Measurements from ENCODE around the gene SYT7. TPM values are rescaled to one million over a fixed set of nuclear protein-coding genes. Genes with fewer than 3 reads are reported as not detected.

SYT7 gene
- total RNA-seq, 1 donor: 3.6 TPM

- Histone ChIP-seq H3K36me3 (ENCODE audit: insufficient read depth, low read length) (no peaks in the 10 kb centered on the region), H3K9me3 (ENCODE audit: low read depth, low read length) (no peaks in the 10 kb centered on the region), H2AFZ (ENCODE audit: low read length) (no peak overlapping the region), H3K4me2 (ENCODE audit: insufficient read depth, low read length) (peak overlapping the region; percentile 36), H3K4me3 (ENCODE audit: insufficient read depth, low read length) (no peak overlapping the region), H3K27me3 (ENCODE audit: insufficient read depth, low read length) (no peaks in the 10 kb centered on the region), H3K4me1 (ENCODE audit: insufficient read depth, low read length) (peaks cover 36% of the 10 kb centered on the region), H3K79me2 (ENCODE audit: insufficient read depth, low read length) (no peaks in the 10 kb centered on the region), H4K20me1 (ENCODE audit: insufficient read depth, low read length) (peaks cover 2% of the 10 kb centered on the region), H3K27ac (ENCODE audit: low read depth, low read length) (no peak overlapping the region)
- TF ChIP-seq, protein P1, sequence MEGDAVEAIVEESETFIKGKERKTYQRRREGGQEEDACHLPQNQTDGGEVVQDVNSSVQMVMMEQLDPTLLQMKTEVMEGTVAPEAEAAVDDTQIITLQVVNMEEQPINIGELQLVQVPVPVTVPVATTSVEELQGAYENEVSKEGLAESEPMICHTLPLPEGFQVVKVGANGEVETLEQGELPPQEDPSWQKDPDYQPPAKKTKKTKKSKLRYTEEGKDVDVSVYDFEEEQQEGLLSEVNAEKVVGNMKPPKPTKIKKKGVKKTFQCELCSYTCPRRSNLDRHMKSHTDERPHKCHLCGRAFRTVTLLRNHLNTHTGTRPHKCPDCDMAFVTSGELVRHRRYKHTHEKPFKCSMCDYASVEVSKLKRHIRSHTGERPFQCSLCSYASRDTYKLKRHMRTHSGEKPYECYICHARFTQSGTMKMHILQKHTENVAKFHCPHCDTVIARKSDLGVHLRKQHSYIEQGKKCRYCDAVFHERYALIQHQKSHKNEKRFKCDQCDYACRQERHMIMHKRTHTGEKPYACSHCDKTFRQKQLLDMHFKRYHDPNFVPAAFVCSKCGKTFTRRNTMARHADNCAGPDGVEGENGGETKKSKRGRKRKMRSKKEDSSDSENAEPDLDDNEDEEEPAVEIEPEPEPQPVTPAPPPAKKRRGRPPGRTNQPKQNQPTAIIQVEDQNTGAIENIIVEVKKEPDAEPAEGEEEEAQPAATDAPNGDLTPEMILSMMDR (IDR thresholded peaks at IDR 0.05; ENCODE audit: extremely low read depth, low read depth, low read length): no peak
- no peak for DNase-seq (ENCODE audit: insufficient read length, low spot score, missing footprints)
Measured at GRCh38 chr11:61542024-61542461, 38.8 kb downstream of the SYT7 start.

DNA sequence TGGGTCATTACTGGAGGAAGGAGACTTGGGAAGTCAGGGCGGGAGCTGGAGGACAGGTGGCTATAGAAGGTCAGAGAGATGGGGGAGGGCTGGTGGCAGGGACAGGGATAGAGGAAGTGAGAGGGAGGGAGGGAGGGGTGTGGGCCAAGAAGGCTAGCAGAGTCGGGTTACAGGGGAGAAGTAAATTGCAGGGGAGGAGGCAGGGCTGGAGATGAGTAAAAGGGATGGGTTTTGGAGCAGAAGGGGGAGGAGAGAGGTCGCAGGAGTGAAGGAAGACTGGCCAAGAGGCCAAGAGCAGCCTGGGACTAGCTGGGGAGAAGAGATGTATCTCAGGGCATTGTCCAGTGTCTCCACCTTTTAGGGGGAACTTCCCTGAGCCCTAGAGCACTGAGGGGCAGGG lies 39.3 kb downstream of the SYT7 start:
- H3K36me3 ChIP-seq (ENCODE audit: insufficient read depth, low read length): no peaks in the 10 kb centered on the region
- H3K9me3 ChIP-seq (ENCODE audit: low read depth, low read length): no peaks in the 10 kb centered on the region
- no peaks in the 10 kb centered on the region for H3K79me2 ChIP-seq (ENCODE audit: insufficient read depth, low read length)
- TF ChIP-seq, protein P1 (IDR thresholded peaks at IDR 0.05; ENCODE audit: extremely low read depth, low read depth, low read length): no peak
- H3K4me2 ChIP-seq (ENCODE audit: insufficient read depth, low read length): peak overlapping the region; percentile 36
- H4K20me1 ChIP-seq (ENCODE audit: insufficient read depth, low read length): peaks cover 2% of the 10 kb centered on the region
- peaks cover 36% of the 10 kb centered on the region for H3K4me1 ChIP-seq (ENCODE audit: insufficient read depth, low read length)
- H3K4me3 ChIP-seq (ENCODE audit: insufficient read depth, low read length): no peak overlapping the region
- H3K27ac ChIP-seq (ENCODE audit: low read depth, low read length): no peak overlapping the region
- DNase-seq (ENCODE audit: insufficient read length, low spot score, missing footprints): peak; percentile 97
- H2AFZ ChIP-seq (ENCODE audit: low read length): no peak overlapping the region
- no peaks in the 10 kb centered on the region for H3K27me3 ChIP-seq (ENCODE audit: insufficient read depth, low read length)

GRCh38 chr11:61540528-61540927 lies 40.3 kb downstream of the SYT7 start:
- Histone ChIP-seq H2AFZ (ENCODE audit: low read length) (no peak overlapping the region), H3K27me3 (ENCODE audit: insufficient read depth, low read length) (no peaks in the 10 kb centered on the region), H3K79me2 (ENCODE audit: insufficient read depth, low read length) (no peaks in the 10 kb centered on the region), H3K4me3 (ENCODE audit: insufficient read depth, low read length) (no peak overlapping the region), H3K27ac (ENCODE audit: low read depth, low read length) (no peak overlapping the region), H3K4me2 (ENCODE audit: insufficient read depth, low read length) (no peak overlapping the region), H4K20me1 (ENCODE audit: insufficient read depth, low read length) (peaks cover 2% of the 10 kb centered on the region), H3K36me3 (ENCODE audit: insufficient read depth, low read length) (no peaks in the 10 kb centered on the region), H3K9me3 (ENCODE audit: low read depth, low read length) (no peaks in the 10 kb centered on the region), H3K4me1 (ENCODE audit: insufficient read depth, low read length) (peaks cover 36% of the 10 kb centered on the region)
- TF ChIP-seq, protein P1 (IDR thresholded peaks at IDR 0.05; ENCODE audit: extremely low read depth, low read depth, low read length): no peak
- DNase-seq (ENCODE audit: insufficient read length, low spot score, missing footprints): peak; percentile 84

- Histone ChIP-seq H3K36me3 (ENCODE audit: insufficient read depth, low read length) (no peaks in the 10 kb centered on the region), H3K79me2 (ENCODE audit: insufficient read depth, low read length) (no peaks in the 10 kb centered on the region), H2AFZ (ENCODE audit: low read length) (no peak overlapping the region), H3K4me2 (ENCODE audit: insufficient read depth, low read length) (no peak overlapping the region), H3K4me3 (ENCODE audit: insufficient read depth, low read length) (no peak overlapping the region), H3K4me1 (ENCODE audit: insufficient read depth, low read length) (peaks cover 33% of the 10 kb centered on the region), H3K27me3 (ENCODE audit: insufficient read depth, low read length) (no peaks in the 10 kb centered on the region), H4K20me1 (ENCODE audit: insufficient read depth, low read length) (peaks cover 2% of the 10 kb centered on the region), H3K27ac (ENCODE audit: low read depth, low read length) (no peak overlapping the region), H3K9me3 (ENCODE audit: low read depth, low read length) (no peaks in the 10 kb centered on the region)
- peak; percentile 83 for DNase-seq (ENCODE audit: insufficient read length, low spot score, missing footprints)
- TF ChIP-seq, protein P1 (IDR thresholded peaks at IDR 0.05; ENCODE audit: extremely low read depth, low read depth, low read length): no peak
Measured at GRCh38 chr11:61539831-61540357, 41.0 kb downstream of the SYT7 start.
